Stimulated activated CD8-positive, alpha-beta memory T cell treated with anti-CD3 and anti-CD28 coated beads, Interleukin-7, amount 100 ng/mL, for 1 hour (primary cell): ENCODE data around the gene OSMR.

Experiments used
- DNase-seq, 2 donors: peaks; one replicate each; pipeline ENCODE4 v3.0.0-alpha.2; 2020; ENCODE audit warnings: low read depth in 2 of 2

The OSMR gene

DNA sequence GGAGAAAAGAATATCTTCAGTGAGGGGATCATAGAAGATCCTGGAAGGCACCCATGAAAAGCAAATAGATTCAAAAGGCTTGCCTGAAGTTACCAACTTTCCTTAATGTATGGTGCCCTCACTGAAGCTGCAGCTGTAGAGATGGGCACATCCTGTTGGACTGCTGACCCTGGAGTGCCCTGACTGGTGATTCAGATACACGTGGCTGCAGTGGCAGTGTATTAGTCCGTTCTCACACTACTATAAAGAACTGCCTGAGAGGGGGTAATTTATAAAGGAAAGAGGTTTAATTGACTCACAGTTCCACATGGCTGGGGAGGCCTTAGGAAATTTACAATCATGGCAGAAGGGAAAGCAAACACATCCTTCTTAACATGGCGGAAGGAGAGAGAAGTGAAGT is 80.3 kb downstream of the OSMR start:
- no peak for DNase-seq

- no peak for DNase-seq
Observed at GRCh38 chr5:38927470-38927869, 81.7 kb downstream of the OSMR start.

- DNase-seq = no peak
Observed at GRCh38 chr5:38929838-38930237, 84.0 kb downstream of the OSMR start.

GRCh38 chr5:38931731-38932130 is 85.9 kb downstream of the OSMR start:
- DNase-seq = no peak

- no peak for DNase-seq
Observed at GRCh38 chr5:38932854-38933408, 87.1 kb downstream of the OSMR start.

DNA sequence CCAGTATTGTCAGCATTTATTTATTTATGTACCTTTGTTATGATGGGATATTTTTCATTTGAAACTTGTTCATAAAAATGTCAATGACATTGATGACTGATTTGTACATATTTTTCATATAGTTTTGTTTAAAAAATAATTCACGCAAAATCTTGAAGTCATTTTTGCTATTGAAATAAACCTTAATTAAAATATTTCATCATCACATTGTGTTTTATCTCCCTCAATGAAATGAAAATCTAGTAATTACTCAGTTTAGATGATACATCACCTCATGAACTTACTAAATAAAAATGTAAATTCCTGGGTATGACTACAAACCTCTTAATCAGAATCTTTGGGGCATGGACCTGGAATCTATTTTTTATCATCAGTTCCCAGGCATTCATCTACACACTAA is 89.6 kb downstream of the OSMR start:
- DNase-seq = no peak

DNA sequence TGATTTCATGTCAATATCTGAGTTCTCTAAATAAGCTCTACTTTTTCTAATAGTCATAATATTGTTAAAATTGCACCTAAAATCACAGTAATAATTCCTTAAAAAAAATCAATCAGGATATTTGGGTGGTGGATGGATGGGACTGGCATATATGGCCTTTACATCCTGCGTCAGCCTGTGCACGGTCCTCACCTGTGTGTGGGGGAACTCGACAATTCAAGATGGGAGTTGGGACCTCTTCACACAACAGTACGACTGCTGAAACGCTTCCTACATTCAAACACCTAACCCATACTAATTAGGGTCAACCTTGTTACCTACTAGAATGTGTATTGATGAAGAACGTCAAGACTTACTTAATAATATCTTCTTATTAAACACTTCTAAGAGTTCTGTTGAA is 90.5 kb downstream of the OSMR start:
- no peak for DNase-seq

DNA sequence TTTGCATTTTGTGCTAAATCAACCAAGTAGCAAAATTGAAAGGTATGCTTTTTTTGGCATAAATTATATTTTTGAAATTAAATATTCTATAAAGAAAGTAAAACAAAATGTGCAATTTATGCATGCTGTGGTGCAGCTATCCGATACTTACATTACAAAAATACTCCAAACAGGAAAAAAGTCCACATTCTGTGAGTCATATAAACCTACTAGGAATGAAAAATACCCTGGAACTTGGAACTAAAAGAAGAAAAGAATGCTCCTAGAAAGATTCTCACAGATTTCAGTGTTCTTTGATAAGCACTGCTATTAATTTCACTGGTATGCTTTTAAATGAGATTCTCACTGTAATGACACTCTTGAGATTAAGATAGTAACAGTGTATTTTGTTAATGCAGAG is 92.6 kb downstream of the OSMR start:
- DNase-seq = no peak

GRCh38 chr5:38938973-38939372 is 93.2 kb downstream of the OSMR start:
- no peak for DNase-seq

DNA sequence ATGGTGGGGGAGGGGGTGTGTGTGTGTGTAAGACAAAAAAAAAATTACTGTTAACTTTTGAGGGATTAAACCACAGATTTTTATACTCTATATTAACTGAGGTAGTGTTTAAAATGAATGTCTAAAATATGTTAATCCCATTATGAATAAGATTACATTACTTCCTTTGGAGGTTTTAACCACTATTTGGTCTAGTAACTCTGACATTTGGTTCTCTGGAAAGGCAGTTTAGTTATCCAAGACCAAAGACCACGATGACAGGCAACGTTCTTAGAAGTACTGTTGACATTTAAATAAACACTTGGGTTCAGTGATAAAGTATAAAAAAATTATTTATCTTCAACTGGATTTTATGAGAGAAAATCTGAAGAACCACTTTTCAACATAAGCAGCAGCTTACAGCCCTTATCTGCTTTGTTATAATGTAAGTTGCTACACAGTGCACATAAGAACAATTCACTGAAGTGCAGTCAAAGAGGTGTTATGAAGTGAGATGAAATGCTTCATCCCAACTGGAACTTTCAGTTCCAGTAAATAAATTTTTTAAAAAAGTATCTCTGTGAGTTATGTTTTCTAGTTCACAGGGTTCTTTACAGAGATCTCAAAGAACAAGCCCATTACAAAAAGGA is 94.5 kb downstream of the OSMR start:
- DNase-seq = no peak

DNA sequence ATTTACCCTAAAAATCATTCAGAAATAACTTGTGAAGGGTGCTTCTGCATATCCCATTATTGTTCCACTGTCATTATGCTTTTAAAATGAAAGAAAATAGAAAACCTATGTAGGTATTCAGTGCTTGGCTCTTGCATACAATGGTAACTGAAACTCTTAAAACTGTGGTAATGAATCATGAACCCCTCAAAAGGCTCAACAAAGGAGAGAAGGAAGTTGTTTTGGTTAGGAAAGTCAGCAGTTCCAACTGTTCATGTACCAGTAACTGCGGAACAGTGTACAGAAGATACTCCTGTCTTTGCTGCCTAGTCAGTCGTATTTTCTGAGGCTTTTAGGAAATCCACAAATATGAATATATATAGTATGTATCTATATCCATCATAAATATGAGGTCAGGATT is 96.1 kb downstream of the OSMR start:
- no peak for DNase-seq

GRCh38 chr5:38944282-38944681 is 98.5 kb downstream of the OSMR start:
- DNase-seq = no peak

- no peak for DNase-seq
Observed at GRCh38 chr5:38948501-38948900, 102.7 kb downstream of the OSMR start.

DNA sequence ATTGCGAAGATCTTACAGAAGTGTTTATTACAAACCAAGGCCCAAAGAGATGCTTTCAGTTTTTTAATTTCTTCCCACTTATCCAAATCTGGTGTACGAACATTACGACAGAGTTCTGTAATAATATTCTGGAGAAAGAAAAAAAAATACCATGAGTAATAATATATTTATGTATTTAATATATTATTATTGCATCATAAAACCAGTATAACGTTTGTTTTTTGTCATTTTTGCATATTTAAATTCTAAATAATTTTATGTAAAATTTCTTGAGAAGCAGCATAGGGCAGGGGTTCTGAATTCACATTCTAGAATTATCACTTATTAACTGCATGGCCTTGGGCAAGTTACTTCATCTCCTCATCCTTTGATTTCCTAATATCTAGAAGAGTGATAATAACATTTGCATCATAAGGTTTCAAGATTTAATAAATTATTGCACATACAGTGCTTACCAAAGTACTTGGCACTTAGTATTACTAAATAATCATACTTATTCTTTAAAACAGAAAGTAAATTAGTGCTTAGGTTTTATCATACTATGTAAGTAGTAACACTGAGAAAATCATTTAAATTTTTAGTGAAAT is 107.7 kb downstream of the OSMR start:
- DNase-seq = no peak

DNA sequence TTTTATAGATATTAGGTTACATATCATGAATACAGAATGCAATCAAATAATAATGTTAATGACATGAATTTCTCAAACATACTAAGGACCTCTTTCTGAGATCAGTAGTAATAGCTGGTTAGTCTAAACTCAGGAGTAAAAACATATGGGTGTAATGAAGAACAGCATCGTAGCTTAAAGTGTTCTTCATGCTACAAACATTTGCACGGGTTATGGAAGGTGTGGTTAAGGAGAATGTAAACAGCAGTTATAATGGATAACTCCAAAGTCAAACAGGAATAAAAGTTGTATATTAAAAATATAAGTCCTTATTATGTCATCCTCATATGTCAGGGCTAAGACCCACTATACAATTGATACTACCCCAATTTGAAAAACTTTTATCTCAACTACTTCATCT is 115.9 kb downstream of the OSMR start:
- DNase-seq = no peak

DNA sequence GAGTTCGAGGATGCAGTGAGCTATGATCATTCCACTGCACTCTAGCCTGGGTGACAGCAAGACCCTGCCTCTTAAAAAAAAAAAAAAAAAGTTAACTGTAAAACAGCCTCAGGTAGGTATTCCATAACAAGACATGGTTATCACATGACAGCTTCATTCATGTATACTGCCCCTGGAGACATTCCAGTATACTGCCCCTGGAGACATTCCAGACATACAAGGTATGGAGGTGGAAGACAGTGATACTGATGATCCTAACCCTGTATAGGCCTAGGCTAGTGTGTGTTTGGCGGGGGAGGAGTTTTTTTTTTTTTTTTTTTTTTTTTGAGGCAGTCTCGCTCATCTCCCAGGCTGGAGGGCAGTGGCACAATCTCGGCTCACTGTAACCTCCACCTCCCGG is 122.9 kb downstream of the OSMR start:
- no peak for DNase-seq

DNA sequence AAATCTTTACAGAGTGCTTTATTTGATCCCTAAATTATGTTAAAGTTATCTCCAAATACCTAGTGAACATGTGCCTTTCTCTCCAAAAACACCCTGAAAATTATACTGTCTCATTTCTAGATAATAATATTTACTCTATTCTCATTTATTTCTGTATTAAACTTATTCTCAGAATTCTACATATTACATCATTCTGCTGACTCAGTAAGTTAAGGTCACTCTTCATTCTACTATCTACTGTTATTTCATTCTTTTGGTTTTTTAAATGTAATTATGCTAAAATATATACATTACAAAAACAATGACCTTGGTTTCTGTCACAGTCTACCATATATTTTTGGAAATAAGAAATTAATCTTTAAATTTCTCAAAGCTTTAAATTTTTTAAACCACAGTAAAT is 132.2 kb downstream of the OSMR start:
- DNase-seq = no peak

DNA sequence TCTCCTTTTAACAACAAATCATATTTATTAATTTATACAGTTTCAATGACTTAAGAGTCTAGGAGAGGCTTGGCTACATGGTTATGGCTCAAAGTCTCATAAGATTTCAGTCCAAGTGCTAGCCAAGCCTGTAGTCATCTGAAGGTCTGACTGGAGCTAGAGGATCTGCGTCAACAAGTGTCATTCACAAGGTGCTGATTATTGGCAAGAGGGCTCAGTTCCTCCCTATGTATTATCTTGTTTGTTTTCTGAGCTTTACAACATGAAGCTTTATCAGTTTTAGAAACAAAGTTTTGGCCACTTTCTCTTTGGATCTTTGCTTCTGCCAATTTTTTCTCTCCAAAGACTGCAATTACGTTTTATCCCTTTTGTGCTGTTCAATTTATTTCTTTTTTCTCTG is 133.7 kb downstream of the OSMR start:
- DNase-seq = no peak
